Amniotic stem cell (primary cell): ENCODE data around the gene STK39.
"Not testable (repeated sequence)": the region's sequence is repeated elsewhere in the genome, so short reads cannot be mapped to it uniquely, and the experiment has no call there.

Experiments
- DNase-seq: peaks from one replicate; lab custom pipeline; 2025; lab: John Stamatoyannopoulos, UW

STK39 gene

DNA sequence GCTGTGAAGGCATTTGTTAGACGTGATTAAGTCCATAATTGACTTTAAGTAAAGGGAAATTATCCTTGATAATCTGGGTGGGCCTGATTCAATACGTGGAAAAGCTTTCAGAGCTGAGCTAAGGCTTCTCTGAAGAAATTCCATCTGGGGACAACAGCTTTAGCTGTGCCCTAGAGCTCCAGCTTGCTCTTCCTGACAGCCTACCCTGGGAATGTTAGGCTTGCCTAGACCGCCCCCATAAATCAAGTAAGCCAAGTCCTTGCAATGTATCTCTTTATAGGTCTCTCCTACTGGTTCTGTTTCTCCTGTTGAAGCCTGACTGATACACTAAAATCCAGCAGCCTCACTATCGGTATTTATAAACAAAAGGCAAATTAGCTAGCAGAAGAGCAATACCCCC is 160.0 kb downstream of the STK39 start:
- no peak for DNase-seq

DNA sequence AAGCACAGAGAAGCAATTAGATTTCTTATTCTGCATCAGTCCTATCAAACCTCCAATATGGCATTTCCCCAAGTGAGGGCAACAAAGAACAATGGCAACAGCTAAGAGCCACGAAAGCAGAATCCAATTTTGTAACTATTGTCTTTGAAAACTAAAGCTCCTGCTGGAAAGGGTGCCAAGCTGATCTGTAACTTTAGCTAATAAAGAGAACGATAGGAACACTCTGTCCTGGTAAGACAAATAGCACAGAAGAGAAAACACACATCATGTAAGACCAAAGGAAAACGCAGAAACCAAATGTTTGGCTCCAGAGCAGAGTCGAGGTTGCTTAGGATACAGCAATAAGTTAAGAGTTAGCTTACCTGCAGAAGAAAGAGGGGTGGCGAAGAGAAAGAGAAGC is 160.5 kb downstream of the STK39 start:
- no peak for DNase-seq

DNA sequence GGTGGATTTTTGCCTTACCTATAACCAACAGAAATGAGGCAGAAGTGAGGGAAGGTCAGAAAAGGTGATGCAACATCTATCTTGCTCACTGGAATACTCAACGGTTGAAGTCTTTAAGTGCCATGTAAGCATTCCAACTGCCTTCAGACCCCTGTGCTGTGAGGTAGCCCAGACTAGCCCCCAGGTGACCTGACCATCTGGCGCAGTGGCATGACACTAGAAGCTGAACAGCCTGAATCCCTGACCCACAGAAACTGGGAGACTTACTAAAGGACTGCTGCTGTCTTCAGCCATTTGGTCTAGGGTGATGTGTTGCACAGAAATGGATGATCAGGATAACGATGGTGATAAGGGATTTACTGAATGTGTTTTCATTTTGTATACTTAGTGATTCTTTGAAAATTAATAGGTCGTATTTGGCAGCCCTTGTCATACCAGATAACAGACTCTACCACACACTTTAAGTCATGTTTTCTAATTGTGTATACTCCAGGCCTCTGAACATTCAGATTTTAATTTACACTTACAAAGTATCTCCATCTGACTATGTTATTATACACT is 161.5 kb downstream of the STK39 start:
- DNase-seq: no peak

DNA sequence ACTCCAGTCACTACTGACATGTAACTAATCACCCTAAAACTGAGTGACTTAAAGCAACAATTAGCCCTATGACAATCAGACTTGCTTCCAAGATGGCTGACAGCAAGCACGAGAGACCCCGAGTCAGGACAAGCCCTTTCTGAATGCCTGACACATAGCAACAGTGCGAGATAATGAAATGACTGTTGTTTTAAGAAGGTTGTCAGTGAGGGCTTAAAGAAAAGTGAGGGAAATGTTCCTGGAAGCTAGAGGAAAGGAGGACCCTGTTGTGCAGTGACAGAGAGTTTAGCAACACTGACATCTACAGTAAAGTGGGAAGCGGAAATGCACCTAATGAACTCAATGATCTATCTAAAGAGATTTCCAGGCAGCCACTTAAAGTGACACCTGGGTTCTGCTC is 163.1 kb downstream of the STK39 start:
- no peak for DNase-seq

DNA sequence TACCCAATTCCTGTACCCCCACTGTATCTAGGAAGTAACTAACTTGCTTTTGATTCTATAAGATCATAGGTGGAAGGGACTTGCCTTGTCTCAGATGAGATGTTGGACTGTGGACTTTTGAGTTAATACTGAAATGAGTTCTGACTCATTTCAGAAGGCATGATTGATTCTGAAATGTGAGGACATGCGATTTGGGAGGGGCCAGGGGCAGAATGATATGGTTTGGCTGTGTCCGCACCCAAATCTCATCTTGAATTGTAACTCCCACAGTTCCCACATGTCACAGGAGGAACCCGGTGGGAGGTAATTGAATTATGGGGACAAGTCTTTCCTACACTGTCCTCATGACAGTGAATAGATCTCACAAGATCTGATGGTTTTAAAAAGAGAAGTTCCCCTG is 165.9 kb downstream of the STK39 start:
- DNase-seq: not testable (repeated sequence)

DNA sequence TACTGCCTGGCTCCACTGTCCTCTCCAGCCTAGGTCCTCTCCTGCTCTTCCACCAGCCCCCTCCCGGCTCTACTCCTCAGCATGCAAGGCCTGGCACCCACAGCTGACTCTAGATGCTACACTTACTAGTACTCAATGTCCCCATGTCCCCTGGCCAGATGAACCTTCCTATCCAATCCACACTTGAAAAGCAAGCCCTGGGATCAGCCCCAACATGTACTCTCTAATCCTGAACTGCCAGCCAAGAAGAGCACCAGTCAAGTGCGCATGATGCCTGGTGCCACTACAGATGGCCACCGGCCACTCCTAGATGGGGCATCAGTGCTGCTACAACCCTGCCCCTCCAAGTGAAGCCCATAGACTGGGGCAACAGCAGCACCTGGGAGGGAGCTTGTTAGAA is 168.2 kb downstream of the STK39 start:
- no peak for DNase-seq

DNA sequence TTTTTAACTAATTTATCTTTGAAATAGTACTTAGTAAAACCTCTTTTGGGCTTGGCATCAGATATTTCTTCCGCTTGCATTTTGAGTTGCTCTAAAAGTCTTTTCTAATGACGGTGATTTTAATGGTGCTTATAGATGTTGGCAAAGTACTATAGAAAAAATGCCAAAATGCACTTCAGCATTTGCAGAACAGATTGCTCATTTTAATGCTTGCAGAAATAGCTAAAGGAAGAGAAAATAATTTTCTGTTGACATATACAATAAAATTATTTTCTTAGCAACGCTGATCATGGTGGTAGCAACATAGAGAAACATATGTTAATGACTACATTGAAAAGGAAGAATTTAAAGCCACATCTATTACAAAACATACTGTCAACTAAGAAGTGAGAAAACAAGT is 170.7 kb downstream of the STK39 start:
- no peak for DNase-seq

DNA sequence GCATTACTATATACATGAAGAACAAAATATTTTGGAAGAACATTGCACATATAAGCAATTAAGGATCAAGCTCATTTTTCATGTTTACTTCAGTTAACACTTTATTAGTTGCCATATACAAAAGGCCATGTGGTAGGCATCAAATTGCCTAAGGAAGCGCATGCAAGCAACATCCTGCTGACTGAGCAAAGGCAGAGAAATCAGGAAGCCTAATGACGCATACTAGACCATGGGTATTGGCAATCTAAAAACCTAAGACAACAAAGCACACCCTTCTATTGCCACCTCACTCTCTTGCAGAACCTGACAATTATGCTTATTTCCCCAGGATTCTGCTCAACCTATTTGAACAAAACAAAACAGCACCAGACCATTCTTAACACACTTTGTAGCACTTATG is 171.9 kb downstream of the STK39 start:
- DNase-seq: no peak

DNA sequence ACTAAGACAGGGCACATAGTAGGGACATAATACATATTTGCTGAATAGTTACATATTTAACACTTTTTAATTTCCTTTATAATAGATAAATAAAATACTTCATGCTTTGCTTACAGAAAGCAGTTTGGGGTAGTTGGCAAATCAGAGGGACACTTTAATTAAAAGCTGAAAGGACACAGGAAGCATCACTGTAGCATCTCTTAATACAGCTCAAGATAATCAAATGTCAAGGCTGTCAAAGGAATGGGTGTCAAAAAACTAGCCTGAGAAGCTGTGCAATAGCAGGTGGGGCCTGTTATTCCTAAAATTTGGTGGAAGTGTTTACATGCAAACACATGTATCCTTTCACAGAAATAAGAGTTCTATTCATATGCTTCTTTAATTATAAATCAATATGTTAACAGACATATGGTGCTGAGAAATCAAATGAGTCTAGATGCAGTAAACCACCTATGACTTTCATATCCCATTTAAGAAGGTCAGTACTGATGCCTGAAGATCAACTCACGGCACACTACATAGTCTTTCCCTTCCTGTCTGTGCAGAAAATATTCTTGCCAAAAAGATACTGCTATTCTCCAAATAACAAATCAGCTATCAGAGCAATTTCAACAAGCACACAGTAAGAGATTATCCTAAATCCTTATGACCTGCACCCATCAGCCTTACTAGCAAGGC is 174.6 kb downstream of the STK39 start:
- no peak for DNase-seq

DNA sequence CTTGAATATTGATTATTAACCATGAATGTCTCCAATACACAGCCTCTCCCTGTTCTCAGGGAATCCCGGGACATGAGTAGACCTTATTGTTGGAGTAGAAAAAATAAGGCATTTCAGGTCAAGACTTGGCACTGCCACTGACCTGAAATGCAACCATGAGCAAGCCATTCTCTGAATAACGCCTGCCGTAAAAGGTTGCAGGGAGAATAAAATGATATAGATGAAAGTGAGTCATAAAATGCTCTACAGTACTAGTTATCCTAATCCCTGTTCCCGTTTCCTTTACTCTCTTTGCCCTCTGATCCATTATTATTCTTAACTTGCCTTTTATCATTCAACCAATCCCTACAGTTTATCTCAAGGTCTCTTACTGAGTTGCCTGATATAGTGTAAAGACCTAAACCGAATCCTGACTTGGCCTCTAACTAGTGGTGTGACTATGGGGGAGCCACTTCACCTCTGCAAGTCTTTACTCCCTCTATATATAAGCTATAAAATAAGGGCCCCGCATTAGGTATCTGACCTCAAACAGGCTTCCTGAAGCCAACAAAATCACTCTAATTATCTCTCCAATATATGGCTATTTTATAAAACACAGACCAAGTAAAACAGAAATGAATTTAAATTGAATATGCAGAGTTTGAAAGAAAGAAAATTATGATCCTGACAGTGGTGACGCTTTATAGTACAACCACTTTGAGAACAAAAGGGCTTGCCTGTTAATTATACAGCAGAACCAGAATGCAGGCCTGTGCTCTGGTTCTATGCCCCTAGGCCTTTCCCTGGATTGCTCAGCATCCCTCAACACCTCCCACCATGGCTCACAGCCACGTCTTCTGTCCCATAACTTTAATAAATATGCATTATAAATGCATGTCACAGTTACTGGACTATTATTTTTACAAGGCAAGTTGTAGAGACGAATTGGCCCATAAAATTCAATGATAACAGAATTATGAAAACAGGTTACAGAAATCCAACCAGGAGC is 183.1 kb downstream of the STK39 start:
- DNase-seq: no peak

DNA sequence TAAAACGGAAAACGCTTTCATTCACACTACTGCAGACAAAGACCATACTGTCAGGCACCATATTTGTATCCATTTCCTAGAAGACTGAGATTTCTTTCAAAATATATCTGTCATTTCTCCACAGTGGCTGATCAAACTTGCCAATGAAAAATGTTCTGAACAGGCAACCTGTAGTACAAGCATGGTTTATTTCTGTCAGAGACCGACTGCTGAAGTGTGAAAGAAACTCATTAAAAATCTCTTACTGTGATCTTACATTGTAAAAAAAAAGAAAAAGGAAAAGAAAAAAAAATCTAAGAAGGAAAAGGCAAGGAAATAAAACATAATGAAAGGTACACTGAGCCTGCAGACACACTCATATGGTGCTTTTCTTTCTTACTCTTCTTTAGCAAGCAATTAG is 184.5 kb downstream of the STK39 start:
- DNase-seq: no peak

DNA sequence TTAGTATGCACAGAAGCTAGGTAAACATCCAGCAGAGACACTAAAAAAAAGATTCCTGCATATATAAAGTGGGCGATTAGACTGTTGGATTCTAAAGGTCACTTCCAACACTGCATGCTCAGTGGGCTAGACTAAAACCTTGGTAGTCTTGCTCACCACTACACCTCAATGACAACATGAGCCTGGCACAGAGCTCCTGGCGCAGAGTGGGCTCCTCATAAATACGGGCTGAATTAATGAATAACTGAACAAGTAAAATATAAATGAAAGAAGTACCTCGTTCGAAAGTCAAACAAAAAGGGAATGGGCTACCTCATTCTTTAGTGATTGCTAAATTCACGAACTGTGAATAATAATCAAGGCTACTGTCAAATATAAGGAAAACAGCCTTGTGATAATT is 185.3 kb downstream of the STK39 start:
- no peak for DNase-seq

DNA sequence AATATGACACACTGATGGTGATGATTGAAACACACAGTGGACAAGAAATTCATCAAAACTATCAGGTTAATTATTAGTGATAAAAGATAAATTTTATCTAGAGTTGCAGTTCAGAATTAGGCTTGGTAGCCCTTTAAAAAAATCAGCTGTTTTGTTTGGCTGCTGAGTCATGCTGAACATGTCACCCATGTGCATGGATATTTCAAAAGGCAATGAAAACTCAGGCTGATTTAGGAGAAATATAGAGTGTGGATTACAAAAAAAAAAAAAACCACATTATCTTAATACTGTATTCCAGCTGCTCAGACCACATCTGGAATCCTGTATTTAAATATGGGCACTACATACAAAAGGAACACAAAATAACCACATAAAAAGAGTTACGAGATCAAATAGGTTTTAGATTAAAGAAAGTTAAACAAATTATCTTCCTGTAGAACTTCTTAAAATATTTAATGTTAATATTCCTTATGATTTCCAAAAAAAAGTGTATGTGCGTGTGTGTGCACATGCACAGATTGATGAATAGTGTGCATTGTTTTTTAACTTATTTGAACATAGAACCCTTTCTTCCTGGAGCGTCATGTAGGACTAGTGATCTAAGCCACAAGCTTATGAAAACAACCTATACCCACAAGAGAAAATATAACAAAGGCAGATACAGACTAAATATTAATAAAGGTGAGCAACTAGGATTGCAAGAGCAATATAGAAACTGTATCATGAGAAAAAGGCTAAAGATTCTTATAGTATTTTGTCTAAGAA is 186.2 kb downstream of the STK39 start:
- no peak for DNase-seq

DNA sequence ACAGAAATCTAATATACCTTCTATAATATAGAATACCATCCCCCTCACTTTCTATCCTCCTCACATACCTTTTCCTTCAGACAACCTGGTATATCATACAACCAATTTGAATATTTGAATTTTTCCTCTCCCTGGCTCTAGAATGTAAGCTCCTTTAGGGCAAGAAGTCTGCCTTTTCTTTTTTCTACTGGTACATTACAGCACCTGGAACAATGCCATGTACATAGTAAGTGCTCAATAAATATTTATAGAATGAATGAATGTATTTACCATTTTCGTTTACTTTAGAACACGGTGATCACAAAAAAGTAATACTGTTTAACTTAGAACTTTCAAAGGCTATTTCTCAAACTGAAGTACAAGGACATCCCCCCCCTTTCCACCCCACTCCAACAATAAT is 187.6 kb downstream of the STK39 start:
- no peak for DNase-seq

DNA sequence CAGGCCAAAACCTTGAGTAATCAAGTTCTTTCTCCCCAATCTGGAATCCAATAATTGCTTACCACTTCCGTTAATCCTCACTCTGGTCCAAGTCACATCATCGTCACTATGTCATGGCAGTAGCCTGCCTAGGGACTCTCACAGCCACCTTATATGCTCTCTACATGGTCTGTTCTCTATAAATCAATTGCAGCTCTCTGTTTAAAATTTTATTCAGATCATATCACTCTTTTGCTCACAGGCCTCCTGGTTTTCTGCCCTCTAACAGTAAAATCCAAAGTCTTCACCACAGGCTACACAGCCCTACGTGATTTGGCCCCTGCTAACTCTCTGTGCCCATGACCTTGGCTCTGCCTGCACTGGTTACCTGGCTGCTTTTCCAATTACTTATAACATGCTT is 188.7 kb downstream of the STK39 start:
- no peak for DNase-seq

DNA sequence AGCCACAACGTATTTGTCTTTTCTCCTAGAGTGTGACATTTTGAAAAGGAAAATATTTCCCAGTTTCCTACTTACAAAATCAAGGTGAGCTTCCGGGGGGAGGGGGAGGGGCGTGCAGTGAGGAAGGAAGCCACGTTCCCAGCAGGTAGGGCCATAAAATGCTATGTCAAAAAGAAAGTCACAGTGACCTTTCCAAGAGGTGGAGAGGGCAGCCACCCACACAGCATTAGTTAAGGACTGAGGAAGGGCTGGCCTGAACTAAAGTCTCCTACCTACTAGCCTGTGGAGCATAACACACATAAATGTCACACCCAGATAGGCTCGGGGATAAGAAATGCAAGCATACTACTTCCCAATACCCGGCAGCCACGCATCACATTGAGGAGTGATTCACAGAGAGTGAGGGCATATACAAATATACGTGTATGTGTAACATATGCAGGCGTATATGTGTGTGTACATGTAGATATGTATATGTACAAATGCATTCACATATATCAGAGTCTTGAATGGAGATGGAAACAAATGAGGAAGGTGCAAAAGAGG is 191.1 kb downstream of the STK39 start:
- DNase-seq: no peak

DNA sequence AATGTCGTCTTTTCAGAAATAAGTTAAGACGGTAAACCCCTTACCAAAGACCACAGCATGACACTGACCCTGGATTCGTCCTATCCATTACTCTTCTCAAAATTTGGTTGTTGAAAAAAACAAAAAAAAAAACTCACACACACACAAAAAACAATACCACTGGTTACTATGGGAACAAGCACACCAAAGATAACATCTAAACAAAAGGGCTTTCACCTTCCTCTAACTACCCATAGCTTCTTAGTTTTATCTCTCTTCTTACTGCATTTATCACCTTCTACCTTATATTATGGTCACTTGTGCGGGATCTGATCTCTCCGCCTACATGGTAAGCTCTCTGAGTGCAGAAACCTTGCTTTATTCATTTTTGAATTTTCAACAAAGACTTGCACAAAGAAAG is 192.7 kb downstream of the STK39 start:
- DNase-seq: no peak

DNA sequence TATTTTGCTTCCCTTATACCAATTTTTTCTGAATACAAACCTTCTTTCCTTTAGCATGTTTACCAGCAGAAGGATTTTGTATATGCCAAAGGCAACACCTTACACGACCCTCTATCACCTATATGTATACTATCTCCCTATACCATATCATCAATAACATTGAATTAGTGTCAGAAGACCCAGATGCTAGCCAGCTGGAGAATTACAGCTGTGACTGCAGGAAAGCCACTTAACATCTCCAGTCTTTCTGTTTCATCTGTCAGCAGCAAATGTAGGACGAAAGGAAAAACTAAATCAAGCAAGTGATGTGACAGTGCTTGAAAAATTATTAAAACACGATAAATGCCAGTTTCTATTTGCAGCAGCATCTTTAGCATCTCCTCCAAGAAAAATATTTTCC is 193.7 kb downstream of the STK39 start:
- DNase-seq: no peak

DNA sequence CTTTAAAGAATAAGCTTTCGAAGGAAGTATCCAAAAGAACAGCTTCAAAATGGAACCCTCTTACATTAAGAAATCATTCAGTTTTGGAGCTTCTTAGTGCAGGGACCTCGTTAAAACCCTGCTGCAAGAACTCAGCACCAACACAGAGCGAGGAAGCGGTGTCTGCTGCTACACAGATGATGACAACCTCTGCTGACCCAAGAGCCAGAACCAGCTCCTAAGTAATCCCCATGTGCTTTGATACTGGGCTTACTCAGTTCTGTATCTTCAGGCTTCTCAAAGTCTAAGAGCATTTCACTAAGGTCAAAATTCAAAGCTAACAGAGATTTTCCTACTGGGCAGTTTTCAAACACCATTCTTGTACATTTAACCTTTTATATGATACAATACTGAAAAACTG is 194.6 kb downstream of the STK39 start:
- DNase-seq: no peak

DNA sequence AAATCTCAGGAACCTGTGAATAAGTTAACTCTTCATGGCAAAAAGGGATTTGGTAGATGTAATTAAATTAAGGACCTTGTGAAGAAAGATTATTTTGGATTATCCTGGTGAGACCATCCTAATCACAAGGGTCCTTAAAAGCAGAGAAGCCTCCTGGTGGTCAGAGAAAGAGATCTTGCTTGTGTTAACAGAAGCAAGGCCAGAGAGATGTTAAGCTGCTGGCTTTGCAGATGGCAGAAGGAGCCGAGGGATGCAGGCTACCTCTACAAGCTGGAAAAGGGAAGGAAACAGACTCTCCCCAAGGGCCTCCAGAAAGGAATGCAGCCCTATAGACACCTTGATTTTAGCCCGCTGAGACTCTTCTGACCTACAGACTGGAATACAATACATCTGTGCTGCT is 197.0 kb downstream of the STK39 start:
- no peak for DNase-seq

DNA sequence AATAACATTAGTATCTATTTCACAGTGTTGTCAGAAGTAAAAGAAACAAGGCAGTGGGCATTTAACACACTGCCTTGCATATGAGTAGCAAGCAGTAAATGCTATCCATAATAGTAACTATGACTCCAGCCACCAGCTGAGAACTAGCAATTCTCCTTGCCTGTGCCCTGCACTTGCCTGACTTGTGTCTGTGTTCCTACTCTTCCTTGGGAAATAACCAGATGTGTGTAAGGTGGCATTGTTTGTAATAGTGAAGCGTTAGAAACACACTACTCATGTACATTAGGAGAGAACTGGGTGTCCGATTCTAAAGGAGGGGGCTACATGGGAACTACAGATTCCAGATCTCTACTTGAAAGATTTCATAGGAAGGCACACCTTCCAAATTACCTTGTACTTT is 197.8 kb downstream of the STK39 start:
- DNase-seq: no peak

DNA sequence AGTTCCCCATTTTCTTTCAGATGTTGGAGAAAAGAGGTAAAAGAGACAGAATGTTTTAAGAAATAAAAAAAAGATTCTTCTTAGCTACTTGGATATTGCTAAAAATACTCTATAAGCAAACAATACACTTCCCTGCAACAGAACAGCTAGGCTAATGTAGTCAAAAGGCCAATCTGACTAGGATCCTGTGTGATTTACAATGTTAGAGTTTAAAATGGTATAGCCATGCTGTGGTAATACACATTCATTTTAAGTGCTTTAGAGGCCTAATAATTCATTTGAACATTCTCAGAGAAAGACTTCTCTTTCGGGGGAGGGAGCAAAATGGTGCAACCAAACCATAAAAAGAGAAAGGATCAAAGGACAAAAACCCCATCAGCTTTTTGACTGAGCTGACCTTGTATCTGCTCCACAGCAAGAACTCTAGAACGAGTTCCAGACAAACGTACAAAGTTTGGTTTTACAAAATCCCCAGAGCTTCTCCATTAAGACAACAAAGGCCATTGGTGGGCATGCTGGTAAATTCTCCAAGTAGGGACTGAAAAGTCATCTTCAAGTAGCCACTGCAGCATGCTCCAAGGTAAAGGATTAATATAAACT is 200.2 kb downstream of the STK39 start:
- DNase-seq: no peak
